Transverse colon (tissue), 4 donors: ENCODE results near the gene MTHFSD. TPM values are rescaled to one million over a fixed set of nuclear protein-coding genes. Genes with fewer than 3 reads are reported as not detected.
A peak's percentile ranks its signal among the peaks of the same experiment; 100 is the strongest.

Experiments
- DNase-seq: peaks from one replicate; pipeline ENCODE4 v3.0.0-alpha.2; 2019
- H3K27ac ChIP-seq, 4 donors: fragments of 200-600 bp; sonication (generic); 2 replicates each; pipeline ENCODE4 v1.5.1; 2016 to 2018; ENCODE audit warnings: inconsistent platforms in 4 of 4
- H3K27me3 ChIP-seq: fragments of 200-600 bp; sonication (generic); 2 replicates; pipeline ENCODE4 v1.5.1; 2017; ENCODE audit warnings: inconsistent platforms
- H3K36me3 ChIP-seq, 4 donors: fragments of 200-600 bp; sonication (generic); 2 replicates each; pipeline ENCODE4 v1.5.1; 2017 to 2019; ENCODE audit warnings: inconsistent platforms in 4 of 4
- H3K4me1 ChIP-seq, 4 donors: fragments of 200-600 bp; sonication (generic); 2 replicates each; pipeline ENCODE4 v1.5.1; 2017 to 2020; ENCODE audit warnings: inconsistent platforms in 4 of 4
- H3K4me3 ChIP-seq, 4 donors: fragments of 200-600 bp; sonication (generic); 1 replicate in 1 of 4; 2 replicates in 3 of 4; pipeline versions ENCODE4 v1.5.1 to v1.6.1; 2017 to 2019; ENCODE audit warnings: inconsistent platforms in 4 of 4
- H3K9me3 ChIP-seq, 2 donors: fragments of 200-600 bp; sonication (generic); 2 replicates each; pipeline ENCODE4 v1.5.1; 2017 to 2019; ENCODE audit warnings: inconsistent platforms in 2 of 2
- EP300 ChIP-seq: sonication (generic); formaldehyde crosslinking; IDR thresholded peaks from one replicate; pipeline ENCODE4 v1.6.1; 2017; ENCODE audit warnings: antibody characterized with exemption, low read depth
- POLR2A ChIP-seq: fragments of 450-650 bp; IDR thresholded peaks from one replicate; pipeline ENCODE4 v1.6.1; 2016; ENCODE audit warnings: antibody characterized with exemption, mild to moderate bottlenecking, moderate library complexity
- POLR2AphosphoS5 ChIP-seq, 3 donors: sonication (generic); formaldehyde crosslinking; IDR thresholded peaks; one replicate each; pipeline ENCODE4 v1.6.1; 2016; ENCODE audit warnings: antibody characterized with exemption in 3 of 3
- WGBS, 2 donors: methylation state at CpG; one replicate each; pipeline ENCODE4 v1.1.5; 2018; ENCODE audit warnings: low coverage in 1 of 2; 5-methylcytosine and 5-hydroxymethylcytosine counted together
- in situ Hi-C, 4 donors: fragments of 200-750 bp; cut with MboI; loops; one replicate each; pipeline versions ENCODE4 v1.15.0 to v1.15.1; 2017; ENCODE audit warnings: low sequenced_read_pairs in 3 of 4, low pct_ligation_motif_present in 1 of 4, low pct_unique_long_range_greater_than_20kb in 1 of 4
- intact Hi-C: fragments of 100-400 bp; cut with DNase I; formaldehyde crosslinking; loops from one replicate; pipeline ENCODE4 v1.15.1; 2023; ENCODE audit warnings: low total_unique reads
- total RNA-seq, 4 donors: library from RNA; depleted of rRNA; stranded (reverse); fragments of >200 nt; gene quantifications; one replicate each; pipeline ENCODE4 v1.1.0, GENCODE V29; 2016
- TF ChIP-seq, protein P1 (sequence below), 5 experiments: fragments of 200-600 bp in 3 of 5; fragments of 450-650 bp in 2 of 5; sonication (generic) in 3 of 5; IDR thresholded peaks; 1 replicate in 2 of 5; 2 replicates in 3 of 5; pipeline ENCODE4 v1.5.1; 2016 to 2017; ENCODE audit warnings: antibody characterized with exemption in 5 of 5, inconsistent platforms in 3 of 5, mild to moderate bottlenecking in 2 of 5, moderate library complexity in 1 of 5

MTHFSD gene
- total RNA-seq, 4 donors from 2014 or later: 25.4 to 51.1 (median 30.0) TPM

DNA sequence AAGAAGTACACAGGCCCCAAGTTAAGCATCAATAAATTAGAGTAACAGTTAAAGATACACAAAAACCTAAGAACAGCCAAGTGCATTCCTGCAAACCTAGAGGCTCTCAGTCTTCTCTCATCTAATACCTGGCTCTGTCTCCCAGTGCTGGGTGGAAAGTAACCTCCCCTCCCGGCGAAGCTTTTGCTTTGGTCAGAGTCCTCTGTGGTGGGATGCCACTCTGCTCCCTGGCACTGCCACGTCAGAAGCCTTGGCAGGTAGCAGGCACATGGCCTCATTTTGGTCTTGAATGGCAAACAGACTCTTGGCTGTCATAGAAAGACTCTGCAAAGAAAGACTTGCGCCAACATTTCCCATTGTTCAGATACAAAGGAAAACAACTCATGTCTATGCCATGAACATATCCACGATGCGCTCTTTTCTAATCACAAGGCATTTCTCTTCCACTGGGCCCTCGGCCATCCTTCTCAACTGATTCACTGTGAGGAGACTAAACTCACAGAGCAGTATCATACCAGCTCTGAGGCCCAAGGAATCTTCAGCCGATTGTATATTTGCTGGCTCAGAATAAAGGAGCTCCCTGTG is 21.2 kb downstream of the MTHFSD start:
- intact Hi-C loops (no loop called here), in situ Hi-C loops (no loop called here)
- Histone ChIP-seq H3K9me3 (no peaks in the 10 kb centered on the region), H3K4me1 (peaks cover 0 to 9% (median 1%) of the 10 kb centered on the region in 4 donors), H3K27me3 (no peaks in the 10 kb centered on the region), H3K36me3 (peaks cover 0 to 14% (median 0%) of the 10 kb centered on the region in 4 donors), H3K4me3 (no peak overlapping the region), H3K27ac (no peak overlapping the region)
- no peak for DNase-seq
- TF ChIP-seq POLR2A (no peak), POLR2AphosphoS5 (IDR thresholded peaks at IDR 0.05) (no peak), EP300 (no peak)
- TF ChIP-seq, protein P1, sequence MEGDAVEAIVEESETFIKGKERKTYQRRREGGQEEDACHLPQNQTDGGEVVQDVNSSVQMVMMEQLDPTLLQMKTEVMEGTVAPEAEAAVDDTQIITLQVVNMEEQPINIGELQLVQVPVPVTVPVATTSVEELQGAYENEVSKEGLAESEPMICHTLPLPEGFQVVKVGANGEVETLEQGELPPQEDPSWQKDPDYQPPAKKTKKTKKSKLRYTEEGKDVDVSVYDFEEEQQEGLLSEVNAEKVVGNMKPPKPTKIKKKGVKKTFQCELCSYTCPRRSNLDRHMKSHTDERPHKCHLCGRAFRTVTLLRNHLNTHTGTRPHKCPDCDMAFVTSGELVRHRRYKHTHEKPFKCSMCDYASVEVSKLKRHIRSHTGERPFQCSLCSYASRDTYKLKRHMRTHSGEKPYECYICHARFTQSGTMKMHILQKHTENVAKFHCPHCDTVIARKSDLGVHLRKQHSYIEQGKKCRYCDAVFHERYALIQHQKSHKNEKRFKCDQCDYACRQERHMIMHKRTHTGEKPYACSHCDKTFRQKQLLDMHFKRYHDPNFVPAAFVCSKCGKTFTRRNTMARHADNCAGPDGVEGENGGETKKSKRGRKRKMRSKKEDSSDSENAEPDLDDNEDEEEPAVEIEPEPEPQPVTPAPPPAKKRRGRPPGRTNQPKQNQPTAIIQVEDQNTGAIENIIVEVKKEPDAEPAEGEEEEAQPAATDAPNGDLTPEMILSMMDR (IDR thresholded peaks at IDR 0.05): no peak
- WGBS, 2 donors: 92 to 100% methylated on average over 3 to 8 of the region's 8 CpGs

- Histone ChIP-seq H3K36me3 (peaks cover 0 to 7% (median 0%) of the 10 kb centered on the region in 4 donors), H3K4me3 (no peak overlapping the region), H3K27ac (no peak overlapping the region), H3K27me3 (no peaks in the 10 kb centered on the region), H3K4me1 (peaks cover 0 to 9% (median 1%) of the 10 kb centered on the region in 4 donors), H3K9me3 (no peaks in the 10 kb centered on the region)
- no peak for DNase-seq
- in situ Hi-C loops (no loop called here), intact Hi-C loops (no loop called here)
- WGBS, 2 donors: 97 to 100% methylated on average over 4 to 8 of the region's 8 CpGs
- TF ChIP-seq POLR2A (no peak), POLR2AphosphoS5 (IDR thresholded peaks at IDR 0.05) (no peak), EP300 (no peak)
- TF ChIP-seq, protein P1 (IDR thresholded peaks at IDR 0.05): no peak
Observed at GRCh38 chr16:86533076-86533475, 22.0 kb downstream of the MTHFSD start.

DNA sequence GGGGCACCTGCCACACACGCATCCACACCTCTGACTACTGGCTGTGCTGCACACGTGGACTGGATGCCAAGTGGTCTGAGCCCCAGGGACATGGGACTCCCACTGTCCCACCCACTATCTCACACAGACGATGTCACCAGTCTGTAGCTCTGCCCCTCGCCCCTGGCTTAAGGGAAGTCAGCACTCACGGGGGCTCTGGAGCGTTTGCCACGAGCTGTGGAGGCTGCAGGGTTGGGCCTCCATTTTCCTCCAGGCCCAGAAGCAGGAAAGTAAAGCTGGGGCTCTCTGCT is 22.6 kb downstream of the MTHFSD start:
- H3K9me3 ChIP-seq: no peaks in the 10 kb centered on the region
- intact Hi-C loops (no loop called here), in situ Hi-C loops (no loop called here)
- no peak overlapping the region for H3K4me3 ChIP-seq
- H3K4me1 ChIP-seq: peaks cover 0 to 9% (median 1%) of the 10 kb centered on the region in 4 donors
- DNase-seq: no peak
- peaks cover 0 to under 1% (median 0%) of the 10 kb centered on the region in 4 donors for H3K36me3 ChIP-seq
- 96% methylated on average over 7 of the region's 7 CpGs; no CpG with 5 or more reads in 1 of the 2 donors for WGBS, 2 donors
- H3K27ac ChIP-seq: no peak overlapping the region
- no peaks in the 10 kb centered on the region for H3K27me3 ChIP-seq
- TF ChIP-seq POLR2A: no peak
- no peak for TF ChIP-seq POLR2AphosphoS5 (IDR thresholded peaks at IDR 0.05)
- TF ChIP-seq EP300: no peak
- TF ChIP-seq, protein P1 (IDR thresholded peaks at IDR 0.05): no peak

- Histone ChIP-seq H3K9me3 (no peaks in the 10 kb centered on the region), H3K27ac (peak overlapping the region; percentile 52 to 70 (median 66)), H3K27me3 (no peaks in the 10 kb centered on the region), H3K36me3 (no peaks in the 10 kb centered on the region), H3K4me3 (no peak overlapping the region), H3K4me1 (peaks cover 0 to 9% (median 1%) of the 10 kb centered on the region in 4 donors)
- 91% methylated on average over 45 of the region's 49 CpGs; no CpG with 5 or more reads in 1 of the 2 donors for WGBS, 2 donors
- in situ Hi-C loops (no loop called here), intact Hi-C loops (no loop called here)
- TF ChIP-seq, protein P1 (IDR thresholded peaks at IDR 0.05): no peak
- TF ChIP-seq POLR2A (no peak), POLR2AphosphoS5 (IDR thresholded peaks at IDR 0.05) (no peak), EP300 (no peak)
- no peak for DNase-seq
Observed at GRCh38 chr16:86531641-86532525, 23.2 kb downstream of the MTHFSD start.
